HepG2 (cell line): ENCODE measurements around the gene SH3GLB2. TPM values are rescaled to one million over a fixed set of nuclear protein-coding genes. Genes with fewer than 3 reads are reported as not detected.
A peak's percentile ranks its signal among the peaks of the same experiment; 100 is the strongest.

ENCODE experiments used
- ADNP ChIP-seq: sonication (generic); formaldehyde crosslinking; IDR thresholded peaks from 2 replicates; pipeline ENCODE4 v1.4.0; 2020; ENCODE audit warnings: missing genetic modification reagents
- BCL3 ChIP-seq: sonication (generic); formaldehyde crosslinking; IDR thresholded peaks from 2 replicates; pipeline ENCODE4 v1.5.1; 2020; ENCODE audit warnings: mild to moderate bottlenecking, missing genetic modification reagents, moderate library complexity
- DMAP1 ChIP-seq: IDR thresholded peaks from 2 replicates; pipeline ENCODE4 v1.6.1; 2016
- DNMT3B ChIP-seq: conservative IDR thresholded peaks from 2 replicates; pipeline ENCODE4 v1.6.1; 2016; ENCODE audit warnings: missing biosample characterization, control low read depth
- MBNL3 ChIP-seq: fragments of 250-450 bp; sonication (Bioruptor Pico); conservative IDR thresholded peaks from 2 replicates; pipeline ENCODE4 v1.8.0; 2022; ENCODE audit warnings: mild to moderate bottlenecking, inconsistent platforms
- REST ChIP-seq, 2 experiments: IDR thresholded peaks; 2 replicates each; pipeline ENCODE4 v1.6.1; 2011 to 2012; ENCODE audit warnings: low read length in 2 of 2, borderline replicate concordance in 1 of 2, low read depth in 1 of 2, mild to moderate bottlenecking in 1 of 2, moderate library complexity in 1 of 2
- TBX2 ChIP-seq: sonication (generic); formaldehyde crosslinking; IDR thresholded peaks from 2 replicates; pipeline ENCODE4 v1.5.0; 2020; ENCODE audit warnings: missing genetic modification reagents, mild to moderate bottlenecking, borderline replicate concordance
- TP53 ChIP-seq: sonication (generic); formaldehyde crosslinking; conservative IDR thresholded peaks from 2 replicates; pipeline ENCODE4 v1.4.0; 2020; ENCODE audit warnings: missing genetic modification reagents
- ZBTB14 ChIP-seq: sonication (generic); formaldehyde crosslinking; IDR thresholded peaks from 2 replicates; pipeline ENCODE4 v1.4.0; 2020; ENCODE audit warnings: missing genetic modification reagents
- ZBTB37 ChIP-seq: sonication (generic); formaldehyde crosslinking; IDR thresholded peaks from 2 replicates; pipeline ENCODE4 v1.4.0; 2020; ENCODE audit warnings: mild to moderate bottlenecking, missing genetic modification reagents
- ZBTB43 ChIP-seq: sonication (generic); formaldehyde crosslinking; conservative IDR thresholded peaks from 2 replicates; pipeline ENCODE4 v1.4.0; 2020; ENCODE audit warnings: missing genetic modification reagents
- ZNF138 ChIP-seq: sonication (generic); formaldehyde crosslinking; IDR thresholded peaks from 2 replicates; pipeline ENCODE4 v1.5.0; 2020; ENCODE audit warnings: mild to moderate bottlenecking, low read depth, missing genetic modification reagents
- ZNF337 ChIP-seq: sonication (generic); formaldehyde crosslinking; IDR thresholded peaks from 2 replicates; pipeline ENCODE4 v1.5.1; 2020; ENCODE audit warnings: missing genetic modification reagents, low read depth, mild to moderate bottlenecking, borderline replicate concordance
- ZNF687 ChIP-seq: sonication (generic); formaldehyde crosslinking; IDR thresholded peaks from 2 replicates; pipeline ENCODE4 v1.5.1; 2020; ENCODE audit warnings: mild to moderate bottlenecking, missing genetic modification reagents, moderate library complexity
- polyA plus RNA-seq, 8 experiments: library from polyadenylated mRNA; depleted of rRNA in 3 of 8; stranded (reverse) in 7 of 8; unstranded in 1 of 8; fragments of >200 nt; fragmentation: Illumina TruSeq in 4 of 8; extraction: Trizol in 4 of 8; gene quantifications; 2 replicates each; pipeline versions ENCODE4 v1.2.1 to v1.2.3, GENCODE V29; 2011 to 2016; ENCODE audit warnings: low read depth in 4 of 8, missing spikeins in 1 of 8, mixed read lengths in 1 of 8; ENCODE audit not compliant: insufficient read depth in 1 of 8
- total RNA-seq, 5 experiments: library from RNA; depleted of rRNA; stranded (reverse); fragments of >200 nt; fragmentation: Illumina TruSeq; extraction: Trizol; gene quantifications; 2 replicates each; pipeline ENCODE4 v1.2.3, GENCODE V29; 2016; ENCODE audit warnings: low read depth in 1 of 5

Gene SH3GLB2
- total and polyA plus RNA-seq, 2 of the 13 experiments (the other 11 are each of a cell fraction or from before 2014, with no cell fraction given) = 24.0 to 40.6 TPM

- TF ChIP-seq REST (IDR thresholded peaks at IDR 0.05; ENCODE audit: borderline replicate concordance in 1 of 2, low read depth in 1 of 2, low read length in 2 of 2) = no peak
- TF ChIP-seq BCL3 (CRISPR knock-in tag) = 0 out of 2 replicates have a peak, but pooled peaks have one; percentile 43
- TF ChIP-seq DMAP1 = no peak
- TF ChIP-seq TP53 (CRISPR knock-in tag) = no peak
- TF ChIP-seq ZBTB37 = no peak
- TF ChIP-seq ZBTB14 (CRISPR knock-in tag) = no peak
- no peak for TF ChIP-seq ADNP
- no peak for TF ChIP-seq MBNL3 (CRISPR knock-in tag)
- no peak for TF ChIP-seq ZNF337 (CRISPR knock-in tag)
- peak; percentile 94 for TF ChIP-seq ZNF687 (CRISPR knock-in tag)
- no peak for TF ChIP-seq ZBTB43
- TF ChIP-seq TBX2 (CRISPR knock-in tag) = no peak
- TF ChIP-seq ZNF138 = no peak
- no peak for TF ChIP-seq DNMT3B (CRISPR knock-in tag)
Observed at GRCh38 chr9:129059796-129060785, 32.0 kb upstream of the SH3GLB2 start (continued).
